SU-DHL-6 (cell line): ENCODE measurements around the gene APBA3.

Experiments used
- H2AFZ ChIP-seq: fragments of 200-600 bp; sonication (generic); 2 replicates; pipeline ENCODE4 v1.6.1; 2014; ENCODE audit warnings: low read depth, mild to moderate bottlenecking, moderate library complexity, mixed read lengths, antibody characterized with exemption, low read length; ENCODE audit not compliant: severe bottlenecking
- H3F3A ChIP-seq: fragments of 200-600 bp; shearing (Covaris generic); 2 replicates; pipeline ENCODE4 v1.6.0; 2016; ENCODE audit warnings: antibody characterized with exemption, mild to moderate bottlenecking; ENCODE audit not compliant: insufficient read depth
- H3K27ac ChIP-seq: fragments of 200-600 bp; sonication (generic); 2 replicates; pipeline ENCODE4 v1.5.1; 2016; ENCODE audit warnings: low read depth, mild to moderate bottlenecking, low read length, moderate library complexity, mixed read lengths
- H3K27me3 ChIP-seq: fragments of 200-600 bp; sonication (generic), shearing (Covaris generic); 2 replicates; pipeline ENCODE4 v1.6.0; 2014; ENCODE audit warnings: mild to moderate bottlenecking, low read length
- H3K36me3 ChIP-seq: fragments of 200-600 bp; sonication (generic); 2 replicates; pipeline ENCODE4 v1.6.1; 2014; ENCODE audit warnings: mild to moderate bottlenecking, low read length, mixed read lengths
- H3K4me2 ChIP-seq: fragments of 300-600, 200-600 bp; shearing (Covaris generic), sonication (generic); 2 replicates; pipeline ENCODE4 v1.6.0; 2014; ENCODE audit warnings: low read length, low read depth, mild to moderate bottlenecking; ENCODE audit not compliant: poor library complexity, severe bottlenecking
- H3K4me3 ChIP-seq: fragments of 200-600 bp; sonication (generic); 2 replicates; pipeline ENCODE4 v1.5.1; 2014; ENCODE audit warnings: antibody characterized with exemption, low read length, mild to moderate bottlenecking, mixed read lengths; ENCODE audit not compliant: insufficient read depth, poor library complexity, severe bottlenecking
- H3K79me2 ChIP-seq: fragments of 200-600 bp; sonication (generic); 2 replicates; pipeline ENCODE4 v1.6.1; 2014; ENCODE audit warnings: mild to moderate bottlenecking, low read length, moderate library complexity; ENCODE audit not compliant: insufficient read depth
- H3K9ac ChIP-seq: fragments of 200-600 bp; sonication (generic); 2 replicates; pipeline ENCODE4 v1.7.0; 2014; ENCODE audit warnings: mild to moderate bottlenecking, low read length
- H3K9me2 ChIP-seq: fragments of 200-600 bp; sonication (generic); replicated peaks from 2 replicates; pipeline ENCODE4 v1.6.1; 2014; ENCODE audit warnings: low read length; ENCODE audit not compliant: insufficient read depth
- H3K9me3 ChIP-seq: fragments of 200-600 bp; sonication (generic); 2 replicates; pipeline ENCODE4 v1.6.1; 2014; ENCODE audit warnings: low read length, mixed read lengths; ENCODE audit not compliant: insufficient read depth
- H4K20me1 ChIP-seq: fragments of 200-600 bp; sonication (generic); 2 replicates; pipeline ENCODE4 v1.6.1; 2014; ENCODE audit warnings: low read depth, mild to moderate bottlenecking, antibody characterized with exemption, low read length, moderate library complexity, mixed read lengths
- EZH2phosphoT487 ChIP-seq: fragments of 200-600 bp; sonication (generic), shearing (Covaris generic); conservative IDR thresholded peaks from 2 replicates; pipeline ENCODE4 v1.6.1; 2018; ENCODE audit warnings: mild to moderate bottlenecking, antibody characterized with exemption, low read length, moderate library complexity, mixed read lengths
- TF ChIP-seq, protein P1 (sequence below): fragments of 200-600 bp; sonication (generic); IDR thresholded peaks from one replicate; pipeline ENCODE4 v1.5.1; 2017; ENCODE audit warnings: antibody characterized with exemption, mild to moderate bottlenecking, low read length, moderate library complexity; ENCODE audit not compliant: insufficient read depth, poor library complexity, severe bottlenecking

Gene APBA3

DNA sequence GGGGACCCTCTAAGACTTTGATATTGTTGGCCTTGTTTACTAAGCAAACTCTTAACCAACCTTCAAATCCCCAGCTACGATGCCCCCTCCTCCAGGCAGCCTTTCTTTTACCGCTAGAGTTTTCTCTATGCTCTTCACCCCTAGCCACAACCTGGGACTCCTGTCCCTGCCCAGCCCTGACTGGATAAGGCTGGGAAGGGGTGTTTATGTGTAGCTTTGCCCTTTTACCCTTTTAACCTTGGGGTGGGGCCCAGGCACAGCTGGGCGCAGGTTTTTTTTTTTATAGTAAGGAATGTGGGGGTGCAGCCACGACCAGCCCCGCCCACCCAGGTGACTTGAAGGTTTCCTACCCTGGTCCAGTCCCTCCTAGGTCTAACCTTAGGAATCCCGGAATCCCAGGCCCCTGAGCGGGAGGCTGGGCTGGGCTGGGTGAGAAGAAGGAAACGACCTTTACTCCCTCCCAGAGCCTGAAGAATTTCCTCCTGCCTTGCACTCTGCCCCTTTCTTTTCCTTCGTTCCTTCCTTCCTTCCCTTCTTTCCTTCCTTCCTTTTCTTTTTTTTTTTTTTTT lies 41.1 kb downstream of the APBA3 start:
- no peaks in the 10 kb centered on the region for H3K9me2 ChIP-seq
- no peak overlapping the region for H3K4me2 ChIP-seq
- TF ChIP-seq EZH2phosphoT487, result no peak
- TF ChIP-seq, protein P1, sequence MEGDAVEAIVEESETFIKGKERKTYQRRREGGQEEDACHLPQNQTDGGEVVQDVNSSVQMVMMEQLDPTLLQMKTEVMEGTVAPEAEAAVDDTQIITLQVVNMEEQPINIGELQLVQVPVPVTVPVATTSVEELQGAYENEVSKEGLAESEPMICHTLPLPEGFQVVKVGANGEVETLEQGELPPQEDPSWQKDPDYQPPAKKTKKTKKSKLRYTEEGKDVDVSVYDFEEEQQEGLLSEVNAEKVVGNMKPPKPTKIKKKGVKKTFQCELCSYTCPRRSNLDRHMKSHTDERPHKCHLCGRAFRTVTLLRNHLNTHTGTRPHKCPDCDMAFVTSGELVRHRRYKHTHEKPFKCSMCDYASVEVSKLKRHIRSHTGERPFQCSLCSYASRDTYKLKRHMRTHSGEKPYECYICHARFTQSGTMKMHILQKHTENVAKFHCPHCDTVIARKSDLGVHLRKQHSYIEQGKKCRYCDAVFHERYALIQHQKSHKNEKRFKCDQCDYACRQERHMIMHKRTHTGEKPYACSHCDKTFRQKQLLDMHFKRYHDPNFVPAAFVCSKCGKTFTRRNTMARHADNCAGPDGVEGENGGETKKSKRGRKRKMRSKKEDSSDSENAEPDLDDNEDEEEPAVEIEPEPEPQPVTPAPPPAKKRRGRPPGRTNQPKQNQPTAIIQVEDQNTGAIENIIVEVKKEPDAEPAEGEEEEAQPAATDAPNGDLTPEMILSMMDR, result no peak
- no peaks in the 10 kb centered on the region for H3K79me2 ChIP-seq
- no peaks in the 10 kb centered on the region for H3K36me3 ChIP-seq
- no peak overlapping the region for H3K4me3 ChIP-seq
- no peak overlapping the region for H2AFZ ChIP-seq
- H3K9ac ChIP-seq, result no peak overlapping the region
- H4K20me1 ChIP-seq, result no peaks in the 10 kb centered on the region
- H3K27ac ChIP-seq, result no peak overlapping the region
- H3K27me3 ChIP-seq, result no peaks in the 10 kb centered on the region
- no peaks in the 10 kb centered on the region for H3K9me3 ChIP-seq
- H3F3A ChIP-seq, result no peaks in the 10 kb centered on the region

DNA sequence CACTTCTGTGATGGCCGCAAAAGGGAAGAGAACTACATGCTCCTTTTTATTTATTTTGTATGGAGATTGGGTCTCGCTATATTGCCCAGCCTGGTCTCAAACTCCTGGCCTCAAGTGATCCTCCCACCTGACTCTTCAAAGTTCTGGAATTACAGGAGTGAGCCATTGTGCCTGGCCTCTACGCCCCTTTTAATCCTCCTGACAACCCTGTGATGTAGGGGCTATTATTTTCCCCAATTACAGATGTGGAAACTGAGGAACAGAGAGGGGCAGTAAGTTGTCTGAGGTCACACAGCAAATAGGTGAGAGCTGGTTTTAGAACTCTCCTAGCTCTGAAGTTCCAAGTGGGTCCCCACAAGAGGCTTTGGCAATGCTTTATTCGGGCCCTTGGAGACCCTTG lies 41.6 kb downstream of the APBA3 start:
- H3K79me2 ChIP-seq, result no peaks in the 10 kb centered on the region
- H3F3A ChIP-seq, result no peaks in the 10 kb centered on the region
- no peaks in the 10 kb centered on the region for H3K9me2 ChIP-seq
- no peak overlapping the region for H3K27ac ChIP-seq
- no peak overlapping the region for H2AFZ ChIP-seq
- no peaks in the 10 kb centered on the region for H3K27me3 ChIP-seq
- H3K36me3 ChIP-seq, result no peaks in the 10 kb centered on the region
- no peak overlapping the region for H3K4me2 ChIP-seq
- H3K4me3 ChIP-seq, result no peak overlapping the region
- no peaks in the 10 kb centered on the region for H4K20me1 ChIP-seq
- no peak overlapping the region for H3K9ac ChIP-seq
- no peaks in the 10 kb centered on the region for H3K9me3 ChIP-seq
- no peak for TF ChIP-seq EZH2phosphoT487
- TF ChIP-seq, protein P1, result no peak

DNA sequence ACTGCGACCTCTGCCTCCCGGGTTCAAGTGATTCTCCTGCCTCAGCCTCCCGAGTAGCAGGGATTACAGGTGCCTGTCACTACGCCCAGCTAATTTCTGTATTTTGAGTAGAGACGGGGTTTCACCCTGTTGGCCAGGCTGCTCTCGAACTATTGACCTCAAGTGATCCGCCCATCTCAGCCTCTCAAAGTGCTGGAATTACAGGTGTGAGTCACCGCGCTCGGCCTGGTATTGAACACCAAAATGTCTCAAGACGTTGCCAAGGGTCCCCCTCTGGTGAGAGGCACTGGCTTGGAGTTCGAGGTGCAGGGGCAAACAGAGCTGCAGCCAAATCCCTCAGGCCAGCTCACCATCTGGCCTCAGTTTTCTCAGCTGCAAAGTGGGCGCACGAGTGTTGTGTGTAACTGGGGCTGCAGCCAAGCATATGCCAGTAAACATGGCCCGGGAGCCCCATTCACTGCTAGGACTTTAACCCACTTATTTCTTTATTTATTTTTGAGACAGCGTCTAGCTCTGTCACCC lies 45.3 kb downstream of the APBA3 start:
- Histone ChIP-seq H4K20me1 (no peaks in the 10 kb centered on the region), H3K27ac (no peak overlapping the region), H3K9me2 (no peaks in the 10 kb centered on the region), H3K4me3 (no peak overlapping the region), H3K4me2 (no peak overlapping the region), H3K79me2 (no peaks in the 10 kb centered on the region), H3K9ac (no peak overlapping the region), H2AFZ (no peak overlapping the region), H3K9me3 (no peaks in the 10 kb centered on the region), H3K36me3 (no peaks in the 10 kb centered on the region), H3K27me3 (no peaks in the 10 kb centered on the region), H3F3A (no peaks in the 10 kb centered on the region)
- TF ChIP-seq, protein P1, result no peak
- no peak for TF ChIP-seq EZH2phosphoT487
